ENCODE measurements around the gene ZDHHC18. TPM values are rescaled to one million over a fixed set of nuclear protein-coding genes. Genes with fewer than 3 reads are reported as not detected.
"Not testable (repeated sequence)": the region's sequence is repeated elsewhere in the genome, so short reads cannot be mapped to it uniquely, and the experiment has no call there.

The ZDHHC18 gene
- total and polyA plus RNA-seq, 3 donors from 2014 or later: 17.9 to 30.7 (median 20.6) TPM

DNA sequence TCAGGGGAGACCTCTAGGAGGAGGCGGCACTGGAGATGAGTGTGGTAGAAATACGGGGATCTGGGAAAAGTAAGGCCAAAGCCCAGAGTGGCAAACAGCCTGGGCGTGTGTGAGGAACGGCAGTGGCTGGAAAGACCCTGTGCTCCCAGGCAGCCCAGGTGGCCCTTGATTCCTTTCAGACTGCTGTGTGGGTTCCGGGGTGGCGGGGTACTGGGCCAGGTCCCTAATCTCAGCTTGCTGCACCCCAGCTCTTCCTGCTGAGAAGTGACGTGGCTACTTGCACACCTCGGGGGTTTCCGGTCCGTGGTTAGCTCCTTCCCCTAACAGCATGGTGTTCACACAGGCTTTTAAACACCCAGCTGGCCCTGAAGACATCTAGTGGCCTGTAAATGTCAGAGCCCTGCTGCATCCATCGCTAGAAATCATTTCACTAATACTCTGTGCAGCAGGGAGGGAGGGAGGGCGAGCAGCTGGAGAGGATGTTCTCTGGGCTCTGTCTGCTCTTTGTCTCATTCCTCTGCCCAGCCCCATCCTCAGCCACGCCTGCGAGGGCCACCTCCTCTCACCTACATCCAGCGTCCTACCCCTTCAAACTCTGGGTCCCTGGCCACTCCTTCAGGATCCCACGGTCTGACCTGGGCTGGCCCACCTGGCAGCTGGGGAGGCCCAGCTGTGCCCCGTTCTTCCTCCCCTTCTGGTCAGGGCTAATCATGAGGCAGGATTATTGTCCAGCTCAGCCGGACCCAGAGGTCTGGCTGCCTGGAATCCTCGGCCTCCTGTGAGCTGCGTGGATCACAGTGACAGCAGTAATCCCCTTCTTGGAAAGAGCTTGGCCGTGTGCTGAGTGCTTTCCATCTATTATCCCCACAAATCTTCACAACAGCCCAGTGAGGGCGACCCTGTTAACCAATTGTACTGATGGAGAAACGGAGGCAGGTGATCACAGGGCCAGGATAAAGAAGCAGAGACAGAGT is 7.2 kb downstream of the ZDHHC18 start:
- no peaks in the 10 kb centered on the region for H3K36me3 ChIP-seq (ENCODE audit: low read depth, missing control alignments)
- DNase-seq: no peak
- no peak for TF ChIP-seq POLR2A (IDR thresholded peaks at IDR 0.05)
- TF ChIP-seq, protein P1, sequence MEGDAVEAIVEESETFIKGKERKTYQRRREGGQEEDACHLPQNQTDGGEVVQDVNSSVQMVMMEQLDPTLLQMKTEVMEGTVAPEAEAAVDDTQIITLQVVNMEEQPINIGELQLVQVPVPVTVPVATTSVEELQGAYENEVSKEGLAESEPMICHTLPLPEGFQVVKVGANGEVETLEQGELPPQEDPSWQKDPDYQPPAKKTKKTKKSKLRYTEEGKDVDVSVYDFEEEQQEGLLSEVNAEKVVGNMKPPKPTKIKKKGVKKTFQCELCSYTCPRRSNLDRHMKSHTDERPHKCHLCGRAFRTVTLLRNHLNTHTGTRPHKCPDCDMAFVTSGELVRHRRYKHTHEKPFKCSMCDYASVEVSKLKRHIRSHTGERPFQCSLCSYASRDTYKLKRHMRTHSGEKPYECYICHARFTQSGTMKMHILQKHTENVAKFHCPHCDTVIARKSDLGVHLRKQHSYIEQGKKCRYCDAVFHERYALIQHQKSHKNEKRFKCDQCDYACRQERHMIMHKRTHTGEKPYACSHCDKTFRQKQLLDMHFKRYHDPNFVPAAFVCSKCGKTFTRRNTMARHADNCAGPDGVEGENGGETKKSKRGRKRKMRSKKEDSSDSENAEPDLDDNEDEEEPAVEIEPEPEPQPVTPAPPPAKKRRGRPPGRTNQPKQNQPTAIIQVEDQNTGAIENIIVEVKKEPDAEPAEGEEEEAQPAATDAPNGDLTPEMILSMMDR (IDR thresholded peaks at IDR 0.05): no peak
- WGBS, 2 donors: 85 to 91% methylated on average over 22 to 23 of the region's 23 CpGs
- no peak overlapping the region for H3K27ac ChIP-seq
- H3K27me3 ChIP-seq: no peaks in the 10 kb centered on the region
- no peak overlapping the region for H3K4me3 ChIP-seq
- intact Hi-C loops (cut with DNase I; ENCODE audit: low total_unique reads): no loop called here
- no peaks in the 10 kb centered on the region for H3K9me3 ChIP-seq
- no peaks in the 10 kb centered on the region for H3K4me1 ChIP-seq

DNA sequence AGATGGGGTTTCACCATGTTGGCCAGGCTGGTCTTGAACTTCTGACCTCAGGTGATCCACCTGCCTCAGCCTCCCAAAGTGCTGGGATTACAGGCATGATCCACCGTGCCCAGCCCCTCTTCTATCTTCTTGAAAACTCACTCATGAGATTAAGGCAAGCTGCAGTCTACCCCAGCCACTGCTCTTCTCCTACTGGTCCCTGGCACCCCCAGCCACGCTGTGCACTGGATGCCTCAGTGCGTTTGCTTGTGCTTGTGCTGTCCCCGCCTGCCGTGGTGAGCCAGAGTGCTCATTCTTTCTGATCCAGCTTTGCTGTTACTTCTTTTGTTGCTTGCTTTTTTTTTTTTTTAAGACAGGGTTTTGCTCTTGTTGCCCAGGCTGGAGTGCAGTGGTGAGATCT is 11.2 kb downstream of the ZDHHC18 start:
- H3K36me3 ChIP-seq (ENCODE audit: low read depth, missing control alignments); DNase-seq; intact Hi-C loops (cut with DNase I; ENCODE audit: low total_unique reads); H3K27ac ChIP-seq; H3K9me3 ChIP-seq; H3K27me3 ChIP-seq; H3K4me3 ChIP-seq; H3K4me1 ChIP-seq: not testable (repeated sequence)
- WGBS, 2 donors: 89 to 92% methylated on average over 5 of the region's 5 CpGs

DNA sequence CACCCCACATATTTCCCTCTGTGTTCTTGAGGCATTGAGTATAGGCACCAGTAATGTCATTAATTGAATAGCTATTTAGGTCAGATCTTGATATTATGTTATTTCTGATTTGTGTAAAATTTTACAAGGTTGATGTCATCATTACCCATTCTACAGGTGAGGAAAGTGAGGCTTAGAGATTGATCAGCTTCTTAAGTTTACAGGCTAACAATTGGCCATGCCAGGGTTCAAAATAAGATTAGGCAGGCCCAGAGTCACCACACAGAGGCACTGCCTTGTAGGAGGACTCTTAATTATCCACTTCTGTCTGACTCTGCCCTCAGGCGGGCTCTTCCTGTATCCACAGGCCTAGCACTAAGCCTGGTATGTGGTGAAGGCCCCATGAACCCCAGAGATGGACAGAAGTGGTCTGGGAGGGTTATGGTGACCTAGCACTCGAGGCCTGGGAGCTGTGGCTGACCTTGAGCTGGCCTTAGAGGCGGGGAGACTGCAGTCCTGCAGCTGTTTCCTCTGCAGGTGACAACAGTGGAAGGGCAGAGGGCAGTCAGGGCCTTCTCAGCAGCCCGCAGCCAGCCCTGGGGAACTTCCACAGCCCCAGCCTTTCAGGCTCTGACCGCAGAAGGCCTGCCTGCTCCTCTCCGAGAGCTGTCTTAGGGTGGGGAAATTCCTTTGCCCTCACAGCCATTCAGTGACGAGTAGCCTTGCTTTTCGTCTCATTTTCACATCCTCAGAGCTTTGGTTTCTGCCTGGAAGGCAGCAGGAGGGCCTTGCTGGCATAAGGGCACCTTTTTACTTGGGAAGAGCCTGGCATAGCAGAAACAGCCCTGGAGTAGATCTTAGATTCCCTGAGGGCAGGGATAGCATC is 12.2 kb downstream of the ZDHHC18 start:
- Histone ChIP-seq H3K9me3 (no peaks in the 10 kb centered on the region), H3K36me3 (ENCODE audit: low read depth, missing control alignments) (no peaks in the 10 kb centered on the region), H3K27me3 (no peaks in the 10 kb centered on the region), H3K27ac (no peak overlapping the region), H3K4me3 (no peak overlapping the region), H3K4me1 (no peaks in the 10 kb centered on the region)
- no peak for DNase-seq
- TF ChIP-seq, protein P1 (IDR thresholded peaks at IDR 0.05): no peak
- TF ChIP-seq POLR2A (IDR thresholded peaks at IDR 0.05): no peak
- intact Hi-C loops (cut with DNase I; ENCODE audit: low total_unique reads): no loop called here
- 46 to 59% methylated on average over 5 to 8 of the region's 8 CpGs for WGBS, 2 donors

DNA sequence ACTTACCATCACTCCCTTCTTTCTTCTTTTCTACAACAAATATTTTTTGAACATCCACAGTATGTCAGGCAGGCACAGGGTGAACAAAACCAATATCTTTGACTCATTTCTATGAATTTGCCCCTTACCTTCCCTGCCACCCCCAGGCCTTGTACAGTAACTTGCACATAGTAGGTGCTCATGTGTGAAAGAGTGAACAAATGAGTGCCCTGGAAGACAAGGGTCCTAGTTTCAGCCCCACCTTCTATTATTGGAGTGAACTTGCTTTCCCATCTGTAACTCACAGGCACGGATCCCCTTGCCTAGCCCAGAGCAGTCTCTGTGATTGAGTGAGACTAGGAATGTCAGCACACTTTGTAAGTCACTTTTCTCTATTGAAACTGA is 12.8 kb downstream of the ZDHHC18 start:
- Histone ChIP-seq H3K4me3 (no peak overlapping the region), H3K4me1 (no peaks in the 10 kb centered on the region), H3K36me3 (ENCODE audit: low read depth, missing control alignments) (no peaks in the 10 kb centered on the region), H3K27ac (no peak overlapping the region), H3K9me3 (no peaks in the 10 kb centered on the region), H3K27me3 (no peaks in the 10 kb centered on the region)
- DNase-seq: no peak
- 85 to 86% methylated on average over 1 of the region's 1 CpG for WGBS, 2 donors
- no peak for TF ChIP-seq POLR2A (IDR thresholded peaks at IDR 0.05)
- TF ChIP-seq, protein P1 (IDR thresholded peaks at IDR 0.05): no peak
- intact Hi-C loops (cut with DNase I; ENCODE audit: low total_unique reads): no loop called here

DNA sequence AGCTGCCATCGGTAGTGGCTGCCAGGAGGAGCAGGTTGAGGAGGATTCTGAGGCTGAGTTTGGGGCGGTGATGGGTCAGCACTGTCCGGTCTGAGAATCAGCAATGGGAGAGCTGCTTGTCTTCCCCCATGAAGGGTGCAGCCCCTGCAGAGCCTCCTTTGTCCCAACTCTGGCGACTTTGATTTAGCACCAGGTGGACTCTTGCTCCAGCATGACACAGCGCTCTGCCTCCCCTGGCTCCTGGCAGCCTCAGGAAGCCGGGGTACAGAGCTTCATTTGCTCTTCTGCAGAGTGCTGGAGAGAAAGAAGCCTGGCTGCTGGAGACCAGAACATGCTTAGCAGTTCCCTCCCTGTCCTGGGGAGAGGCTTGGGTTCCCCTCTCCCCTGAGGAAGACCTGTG is 13.3 kb downstream of the ZDHHC18 start:
- Histone ChIP-seq H3K27me3 (no peaks in the 10 kb centered on the region), H3K4me1 (no peaks in the 10 kb centered on the region), H3K9me3 (no peaks in the 10 kb centered on the region), H3K27ac (no peak overlapping the region), H3K36me3 (ENCODE audit: low read depth, missing control alignments) (no peaks in the 10 kb centered on the region), H3K4me3 (no peak overlapping the region)
- no peak for TF ChIP-seq POLR2A (IDR thresholded peaks at IDR 0.05)
- TF ChIP-seq, protein P1 (IDR thresholded peaks at IDR 0.05): no peak
- no peak for DNase-seq
- intact Hi-C loops (cut with DNase I; ENCODE audit: low total_unique reads): no loop called here
- 84 to 100% methylated on average over 3 to 6 of the region's 6 CpGs for WGBS, 2 donors
